HG03565 (cell line): Measurements from ENCODE around the gene SCNN1B.
"Not testable (repeated sequence)": the region's sequence is repeated elsewhere in the genome, so short reads cannot be mapped to it uniquely, and the experiment has no call there.

Experiments used
- ATAC-seq: cut with Tn5 transposase; IDR thresholded peaks from one replicate; pipeline ENCODE4 v1.9.1; 2021; ENCODE audit warnings: mild to moderate bottlenecking, moderate library complexity; ENCODE audit not compliant: unreplicated experiment

The SCNN1B gene

DNA sequence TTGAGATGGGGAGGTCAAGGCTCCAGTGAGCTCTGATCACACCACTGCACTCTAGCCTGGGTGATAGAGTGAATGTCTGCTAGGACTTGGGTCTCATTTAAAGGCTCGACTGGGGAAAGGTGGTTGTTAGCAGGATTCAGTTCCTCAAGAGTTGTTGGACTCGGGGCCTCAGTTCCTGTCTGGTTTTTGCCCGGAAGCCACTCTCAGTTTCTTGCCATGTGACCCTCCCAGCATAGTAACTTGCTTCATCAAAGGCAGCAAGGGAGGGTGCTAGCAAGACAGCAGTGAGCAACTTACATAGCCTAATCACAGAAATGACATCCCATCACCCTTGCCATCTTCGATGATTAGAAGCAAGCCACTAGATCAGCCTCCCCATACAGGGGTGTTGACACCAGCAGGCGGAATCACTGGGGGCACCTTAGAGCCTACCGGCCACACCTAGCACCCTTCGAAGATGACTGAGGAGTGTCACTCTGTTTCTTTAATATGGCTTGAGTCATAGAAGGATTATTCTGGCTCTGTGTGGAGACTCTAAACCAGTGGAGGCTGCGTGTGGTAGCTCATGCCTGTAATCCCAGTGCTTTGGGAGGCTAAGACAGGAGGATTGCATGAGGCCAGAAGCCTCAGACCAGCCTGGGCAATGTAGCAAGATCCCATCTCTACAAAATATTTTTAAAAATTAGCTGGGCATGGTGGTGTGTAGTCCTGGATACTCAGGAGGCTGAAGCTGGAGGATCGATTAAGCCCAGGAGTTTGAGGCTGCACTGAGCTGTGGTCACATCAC lies 13.2 kb upstream of the SCNN1B start:
- no peak for ATAC-seq

DNA sequence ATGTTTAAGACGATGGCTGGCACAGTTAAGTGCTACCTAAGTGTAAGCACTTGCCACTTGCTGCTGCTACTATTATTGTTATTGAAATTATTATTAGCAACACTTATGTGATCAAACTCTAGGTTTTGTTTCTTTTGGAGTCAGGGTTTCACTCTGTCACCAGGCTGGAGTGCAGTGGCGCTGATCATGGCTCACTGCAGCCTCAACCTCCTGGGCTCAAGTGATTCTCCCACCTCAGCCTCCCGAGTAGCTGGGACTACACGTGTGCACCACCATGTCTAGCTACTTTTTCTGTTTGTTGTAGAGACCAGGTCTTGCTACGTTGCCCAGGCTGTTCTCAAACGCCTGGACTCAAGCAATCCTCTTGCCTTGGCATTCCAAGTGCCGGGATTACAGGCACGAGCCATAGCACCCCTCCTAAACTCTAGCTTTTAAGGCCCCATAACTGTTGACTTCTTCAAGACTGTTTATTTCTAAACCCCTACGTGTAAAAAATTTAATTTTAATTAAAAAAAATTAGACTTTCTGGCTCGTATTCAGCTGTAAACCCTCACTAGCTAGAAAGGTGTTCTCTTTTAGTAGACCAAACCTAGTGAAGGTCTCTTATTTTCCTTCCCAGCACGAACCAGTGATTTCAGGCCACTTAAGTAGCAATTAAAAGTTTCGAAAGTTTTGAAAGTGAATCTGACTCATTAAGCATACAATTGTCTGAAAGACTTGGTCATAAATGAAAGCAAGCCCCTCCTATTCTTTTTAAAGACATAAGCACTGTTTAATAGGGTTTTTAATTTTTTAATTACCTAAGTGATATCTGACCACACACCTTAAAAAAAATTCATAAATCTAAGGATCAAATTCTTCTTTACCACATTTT lies 11.7 kb upstream of the SCNN1B start:
- no peak for ATAC-seq

DNA sequence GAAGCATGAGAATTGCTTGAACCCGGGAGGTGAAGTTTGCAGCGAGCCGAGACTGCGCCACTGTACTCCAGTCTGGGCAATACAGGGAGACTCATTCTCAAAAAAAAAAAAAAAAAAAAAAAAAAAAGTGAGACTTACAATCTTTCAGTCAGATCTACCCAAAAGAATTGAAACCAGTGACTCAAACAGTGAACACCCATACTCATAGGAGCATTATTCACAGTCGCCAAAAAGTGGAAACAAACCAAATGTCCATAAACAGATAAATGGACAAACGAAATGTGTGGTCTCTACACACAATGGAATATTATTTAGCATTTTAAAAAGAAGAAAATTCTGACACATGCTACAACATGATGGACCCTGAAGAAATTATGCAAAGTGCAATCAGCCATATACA lies 9.1 kb upstream of the SCNN1B start:
- peak; percentile 54 for ATAC-seq

DNA sequence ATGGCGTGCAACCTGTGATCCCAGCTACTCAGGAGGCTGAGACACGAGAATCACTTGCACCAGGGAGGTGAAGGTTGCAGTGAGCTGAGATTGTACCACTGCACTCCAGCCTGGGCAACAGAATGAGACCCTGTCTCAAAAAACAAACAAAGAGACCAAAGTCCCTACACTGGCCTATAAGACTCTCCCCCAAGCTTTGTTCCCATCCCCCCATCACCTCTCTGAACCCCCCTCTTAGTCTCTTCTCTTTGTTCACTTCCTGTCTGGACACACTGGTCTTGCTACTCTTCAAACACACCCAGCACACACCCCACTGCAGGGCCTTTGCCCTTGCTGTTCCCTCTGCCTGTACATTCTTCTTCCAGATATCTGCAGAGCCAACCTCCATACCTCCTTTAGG lies 7.8 kb upstream of the SCNN1B start:
- no peak for ATAC-seq

DNA sequence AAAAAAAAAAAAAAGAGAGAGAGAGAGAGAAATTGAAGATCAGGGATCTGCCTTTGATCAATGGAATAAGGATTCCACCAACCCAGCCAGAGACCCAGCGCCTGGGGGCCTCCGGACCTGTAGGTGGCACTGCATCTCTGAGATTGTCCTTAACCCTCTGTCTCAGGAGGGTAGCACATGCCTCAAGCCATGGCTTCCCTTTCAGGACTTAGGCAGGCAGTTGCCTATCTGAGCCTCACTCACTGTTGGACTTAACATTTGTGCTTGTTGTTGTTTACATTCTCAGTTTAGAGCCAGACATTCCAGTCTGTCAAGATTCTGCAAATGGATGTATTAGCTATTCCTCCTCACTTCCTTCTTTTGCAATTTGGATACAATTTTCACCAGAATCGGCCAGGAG lies 5.1 kb upstream of the SCNN1B start:
- no peak for ATAC-seq

DNA sequence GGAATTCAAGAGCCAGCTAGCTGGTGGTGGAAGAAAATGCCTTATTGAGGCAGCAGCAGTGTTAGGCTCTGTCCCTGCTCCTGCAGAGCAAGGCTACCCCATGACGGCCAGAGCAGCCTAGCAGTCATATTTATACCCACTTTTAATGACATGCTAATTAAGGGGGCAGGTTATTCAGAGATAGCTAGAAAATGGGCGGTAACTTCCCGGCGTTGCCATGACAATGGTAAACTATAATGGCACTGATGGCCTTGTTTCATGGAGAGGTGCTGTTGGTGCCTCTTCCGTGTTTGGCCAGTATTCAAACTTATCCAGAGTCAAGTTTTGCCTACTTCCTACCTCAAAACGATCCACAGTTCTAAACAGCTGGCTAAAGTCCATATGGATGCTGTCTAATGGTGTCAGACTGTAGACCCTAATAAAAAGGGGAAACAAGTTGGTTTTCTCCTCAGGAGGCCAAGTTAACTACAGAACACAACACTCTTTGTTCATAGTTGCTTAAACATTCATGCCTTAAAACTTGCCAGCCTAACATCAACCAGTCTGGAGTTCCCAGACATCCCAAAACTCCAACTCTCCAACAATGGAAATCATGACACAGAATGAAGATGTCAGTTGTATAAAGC lies 3.7 kb upstream of the SCNN1B start:
- no peak for ATAC-seq

DNA sequence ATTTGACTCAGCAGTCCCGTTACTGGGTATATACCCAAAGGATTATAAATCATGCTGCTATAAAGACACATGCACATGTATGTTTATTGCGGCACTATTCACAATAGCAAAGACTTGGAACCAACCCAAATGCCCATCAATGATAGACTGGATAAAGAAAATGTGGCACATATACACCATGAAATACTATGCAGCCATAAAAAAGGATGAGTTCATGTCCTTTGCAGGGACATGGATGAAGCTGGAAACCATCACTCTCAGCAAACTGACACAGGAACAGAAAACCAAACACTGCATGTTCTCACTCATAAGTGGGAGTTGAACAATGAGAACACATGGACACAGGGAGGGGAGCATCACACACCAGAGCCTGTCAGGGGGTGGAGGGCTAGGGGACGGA lies 2.3 kb upstream of the SCNN1B start:
- not testable (repeated sequence) for ATAC-seq

DNA sequence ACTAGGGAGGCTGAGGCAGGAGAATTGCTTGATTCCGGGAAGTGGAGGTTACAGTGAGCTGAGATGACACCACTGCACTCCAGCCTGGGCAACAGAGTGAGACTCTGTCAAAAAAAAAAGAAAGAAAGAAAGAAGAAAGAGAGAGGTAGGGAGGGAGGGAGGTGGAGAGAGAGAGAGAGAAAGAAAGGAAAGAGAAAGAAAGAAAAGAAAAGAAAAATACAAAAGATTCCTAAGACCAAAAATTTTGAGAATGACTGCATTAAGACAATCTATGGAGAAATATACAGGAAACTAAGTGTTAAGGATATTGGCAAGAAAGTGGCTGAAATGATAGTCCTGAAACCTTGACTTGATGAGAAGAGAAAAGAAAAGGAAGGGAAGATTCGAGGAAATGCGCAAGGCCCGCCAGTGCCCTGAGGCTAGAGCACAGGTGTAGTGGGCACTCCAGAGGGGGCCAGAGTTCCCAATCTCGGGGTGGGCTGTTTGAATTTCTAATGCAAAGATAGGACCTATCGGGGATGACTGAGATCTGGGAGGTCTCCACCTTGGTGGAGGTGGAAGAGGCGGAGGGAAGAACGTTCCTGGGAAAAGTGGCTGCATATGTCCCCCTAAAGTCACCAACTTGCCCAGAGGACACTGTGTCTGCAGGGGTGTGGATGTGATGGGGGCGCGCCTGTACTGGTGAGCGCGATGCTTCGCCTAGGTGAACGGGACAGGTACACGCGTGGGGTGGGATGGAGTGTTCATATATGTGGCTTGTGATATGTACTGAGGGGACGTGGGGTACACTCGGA lies 654 bp upstream of the SCNN1B start:
- no peak for ATAC-seq

DNA sequence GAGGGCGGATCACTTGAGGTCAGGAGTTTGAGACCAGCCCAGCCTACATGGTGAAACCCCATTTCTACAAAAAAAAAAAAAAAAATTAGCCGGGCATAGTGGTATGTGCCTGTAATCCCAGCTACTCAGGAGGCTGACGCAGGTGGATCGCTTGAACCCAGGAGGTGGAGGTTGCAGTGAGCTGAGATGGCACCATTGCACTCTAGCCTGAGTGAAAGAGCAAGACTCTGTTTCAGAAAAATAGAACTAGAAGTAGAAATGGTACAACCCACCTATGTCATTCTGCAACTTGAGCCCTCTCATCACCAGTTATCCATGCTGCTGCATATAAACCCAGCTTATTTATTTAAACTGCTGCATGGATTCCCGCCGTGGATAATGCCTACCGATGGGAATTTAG lies 1.6 kb downstream of the SCNN1B start:
- no peak for ATAC-seq

DNA sequence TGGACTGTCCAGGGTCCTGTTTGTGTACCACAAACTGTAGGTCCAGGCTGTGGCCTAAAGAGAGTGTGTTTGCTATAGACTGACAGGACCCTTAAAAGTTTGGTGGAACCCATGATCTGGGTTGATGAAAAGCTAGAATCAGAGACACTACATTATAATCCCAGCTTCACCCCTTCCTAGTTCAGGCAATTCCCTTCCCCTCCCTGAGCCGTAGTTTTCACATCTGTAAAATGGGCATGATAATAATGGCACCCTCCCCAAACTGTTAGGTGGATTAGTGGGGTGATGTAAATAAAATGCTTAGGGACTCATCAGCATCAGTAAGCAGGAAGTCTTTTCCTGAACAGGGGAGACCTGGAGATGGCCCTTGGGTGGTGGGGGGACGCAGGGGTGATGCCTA lies 2.5 kb downstream of the SCNN1B start:
- ATAC-seq = no peak

DNA sequence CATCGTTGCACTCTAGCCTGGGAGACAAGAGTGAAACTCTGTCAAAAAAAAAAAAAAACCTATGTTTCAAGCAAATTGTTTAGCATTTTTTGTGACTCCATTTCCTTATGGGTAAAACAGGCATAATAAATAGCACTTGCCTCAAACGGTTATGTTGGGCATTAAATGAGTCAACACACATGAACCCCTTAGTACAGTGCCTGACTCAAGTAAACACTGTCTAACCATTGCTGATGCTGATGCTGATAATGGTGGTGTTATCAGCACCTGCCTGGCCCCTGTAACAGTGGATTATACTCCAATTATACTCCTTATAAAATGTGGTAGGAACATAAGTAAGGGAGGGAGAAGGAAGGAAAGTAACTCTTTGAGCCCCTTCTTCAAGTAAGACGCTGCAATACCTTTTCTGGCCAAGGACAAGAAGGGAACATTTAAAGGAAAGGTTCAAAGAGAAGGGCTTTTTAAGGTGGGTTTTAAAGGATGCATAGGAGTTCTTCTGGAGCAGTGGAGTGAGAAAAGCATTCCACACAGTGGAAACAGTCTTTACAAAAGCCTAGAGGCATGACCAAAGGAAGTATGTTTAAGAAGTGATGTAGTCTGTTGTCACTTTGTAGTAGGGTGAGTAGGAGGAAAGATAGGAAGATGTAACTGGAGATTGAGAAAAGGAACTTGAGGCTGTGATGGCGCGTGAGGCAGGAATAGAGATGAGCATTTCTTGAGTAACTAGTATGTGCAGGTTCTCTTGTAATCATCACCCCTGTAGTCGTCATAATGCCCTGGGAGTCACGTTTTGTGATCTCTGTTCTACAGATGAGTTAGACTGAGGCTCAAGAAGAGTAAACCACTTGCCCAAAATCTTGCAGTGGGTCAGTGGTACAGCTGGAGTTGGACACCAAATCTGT lies 4.3 kb downstream of the SCNN1B start:
- no peak for ATAC-seq

DNA sequence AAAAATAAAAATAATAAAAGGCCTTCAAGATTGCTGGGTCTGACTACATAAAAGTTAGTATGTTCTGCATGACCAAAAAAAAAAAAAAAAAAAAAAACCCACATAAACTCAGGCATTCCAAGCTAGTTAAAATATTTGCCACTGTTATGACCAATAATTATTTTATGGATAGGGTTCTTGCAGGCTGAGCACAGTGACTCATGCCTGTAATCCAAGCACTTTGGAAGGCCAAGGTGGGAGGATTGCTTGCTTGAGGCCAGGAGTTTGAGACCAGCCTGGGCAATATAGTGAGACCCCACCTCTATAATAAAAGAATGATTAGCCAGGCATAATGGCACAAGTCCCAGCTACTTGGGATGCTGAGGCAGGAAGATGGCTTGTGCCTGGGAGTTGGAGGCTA lies 8.1 kb downstream of the SCNN1B start:
- ATAC-seq = no peak

DNA sequence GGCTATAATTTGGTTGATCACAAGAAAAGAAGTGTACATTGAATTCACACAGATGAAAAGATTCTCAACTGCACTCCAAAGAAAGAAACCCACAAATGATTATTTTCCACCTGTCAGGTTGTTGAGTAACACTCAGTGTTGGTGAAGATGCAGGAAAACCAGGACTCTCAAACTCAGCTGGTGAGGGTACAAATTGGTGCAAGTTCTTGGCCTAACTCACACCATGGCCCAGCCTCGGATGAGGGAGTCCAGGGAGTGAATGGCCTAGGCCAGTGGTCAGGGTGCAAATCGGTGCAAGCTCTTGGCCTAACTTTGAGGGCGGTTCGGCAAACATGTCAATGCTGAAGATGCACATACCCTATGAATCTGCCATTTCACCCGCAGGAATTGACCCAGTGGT lies 8.6 kb downstream of the SCNN1B start:
- ATAC-seq = no peak

DNA sequence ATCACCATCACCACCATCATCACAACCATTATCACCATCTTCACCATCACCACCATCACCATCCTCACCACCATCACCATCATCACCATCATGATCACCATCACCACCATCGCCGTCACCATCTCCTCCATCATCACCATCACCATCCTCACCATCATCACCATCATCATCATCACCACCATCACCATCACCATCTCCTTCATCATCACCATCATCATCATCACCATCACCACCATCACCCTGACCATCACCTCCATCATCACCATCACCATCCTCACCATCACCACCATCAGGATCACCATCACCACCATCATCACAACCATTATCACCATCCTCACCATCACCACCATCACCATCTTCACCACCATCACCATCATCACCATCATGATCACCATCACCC lies 14.1 kb downstream of the SCNN1B start:
- ATAC-seq = no peak

DNA sequence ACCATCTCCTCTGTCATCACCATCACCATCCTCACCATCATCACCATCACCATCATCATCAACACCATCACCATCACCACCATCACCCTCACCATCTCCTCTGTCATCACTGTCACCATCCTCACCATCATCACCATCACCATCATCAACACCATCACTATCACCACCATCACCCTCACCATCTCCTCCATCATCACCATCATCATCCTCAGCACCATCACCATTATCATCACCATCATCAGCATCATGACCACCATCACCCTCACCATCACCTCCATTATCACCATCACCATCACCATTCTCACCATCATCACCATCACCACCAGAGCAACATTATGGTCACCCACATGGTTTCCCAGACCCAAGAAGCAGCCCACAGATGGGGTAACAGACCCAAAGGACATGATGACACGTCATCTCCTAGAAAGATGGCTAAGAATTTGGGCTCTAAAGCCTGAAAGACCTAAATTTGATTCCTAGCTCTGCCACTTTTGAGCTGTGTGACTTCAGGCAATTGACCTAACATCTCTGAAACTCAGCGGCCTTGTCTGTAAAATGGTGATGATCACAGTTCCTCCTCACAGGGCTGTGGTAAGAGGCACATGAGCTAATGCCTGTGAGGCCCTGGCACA lies 14.6 kb downstream of the SCNN1B start:
- no peak for ATAC-seq

DNA sequence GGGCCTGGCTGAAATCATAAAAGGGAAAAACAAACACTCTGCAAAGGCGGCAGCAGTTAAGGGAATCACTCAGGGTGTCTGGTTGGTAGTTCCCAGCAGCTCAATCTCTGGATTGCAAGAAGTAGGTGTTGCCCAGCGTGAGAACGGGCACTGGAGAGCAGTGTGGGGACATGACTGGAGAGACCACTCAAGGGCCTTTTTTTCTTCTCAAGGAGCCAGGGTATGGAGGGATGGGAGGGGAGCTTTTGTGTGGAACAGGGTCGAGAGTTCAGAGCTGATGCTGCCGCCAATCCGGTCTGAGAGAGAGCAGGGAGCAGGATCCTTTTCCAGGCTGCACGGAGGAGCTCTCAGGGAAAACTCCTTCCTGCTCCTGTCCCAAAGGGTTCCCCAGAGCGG lies 15.2 kb downstream of the SCNN1B start:
- ATAC-seq = no peak

DNA sequence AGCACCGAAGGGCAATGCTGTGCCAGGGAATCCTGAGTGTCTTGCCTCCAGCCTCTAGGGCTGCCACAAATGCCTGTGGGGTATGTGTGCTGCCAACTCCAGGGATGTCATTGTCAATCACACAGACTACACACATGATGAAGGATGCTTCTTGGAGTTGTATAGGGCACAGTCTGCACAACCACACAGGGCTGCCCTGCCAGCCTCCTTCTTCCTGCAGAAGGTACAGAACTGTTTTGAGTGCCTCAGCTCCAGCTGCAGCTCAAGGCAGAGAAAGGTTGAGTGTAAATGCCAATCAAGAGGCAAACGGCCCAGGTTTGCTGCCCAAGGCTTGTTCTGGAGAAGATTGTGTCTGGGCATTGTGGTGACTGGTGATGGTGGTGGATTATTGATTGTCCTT lies 15.6 kb downstream of the SCNN1B start:
- no peak for ATAC-seq

DNA sequence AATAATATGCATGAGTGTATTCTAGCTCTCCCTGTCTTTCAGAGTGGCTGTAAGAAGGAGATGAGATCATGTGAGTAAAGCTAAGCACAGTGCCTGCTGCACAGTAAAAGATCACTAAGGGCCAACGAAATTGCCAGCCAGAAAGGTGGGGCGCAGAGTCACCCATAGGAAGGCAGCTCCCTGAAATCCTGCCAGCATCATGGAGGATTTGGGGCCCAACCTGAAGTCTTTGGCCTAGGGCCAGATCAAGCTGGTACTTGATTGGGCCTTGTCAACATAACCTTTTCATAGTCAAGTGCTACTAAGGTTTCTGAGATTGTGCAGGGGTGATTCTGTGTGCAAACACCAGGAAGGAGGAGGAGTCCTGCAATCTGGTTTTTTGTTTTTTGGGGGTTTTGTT lies 16.5 kb downstream of the SCNN1B start:
- ATAC-seq = no peak

DNA sequence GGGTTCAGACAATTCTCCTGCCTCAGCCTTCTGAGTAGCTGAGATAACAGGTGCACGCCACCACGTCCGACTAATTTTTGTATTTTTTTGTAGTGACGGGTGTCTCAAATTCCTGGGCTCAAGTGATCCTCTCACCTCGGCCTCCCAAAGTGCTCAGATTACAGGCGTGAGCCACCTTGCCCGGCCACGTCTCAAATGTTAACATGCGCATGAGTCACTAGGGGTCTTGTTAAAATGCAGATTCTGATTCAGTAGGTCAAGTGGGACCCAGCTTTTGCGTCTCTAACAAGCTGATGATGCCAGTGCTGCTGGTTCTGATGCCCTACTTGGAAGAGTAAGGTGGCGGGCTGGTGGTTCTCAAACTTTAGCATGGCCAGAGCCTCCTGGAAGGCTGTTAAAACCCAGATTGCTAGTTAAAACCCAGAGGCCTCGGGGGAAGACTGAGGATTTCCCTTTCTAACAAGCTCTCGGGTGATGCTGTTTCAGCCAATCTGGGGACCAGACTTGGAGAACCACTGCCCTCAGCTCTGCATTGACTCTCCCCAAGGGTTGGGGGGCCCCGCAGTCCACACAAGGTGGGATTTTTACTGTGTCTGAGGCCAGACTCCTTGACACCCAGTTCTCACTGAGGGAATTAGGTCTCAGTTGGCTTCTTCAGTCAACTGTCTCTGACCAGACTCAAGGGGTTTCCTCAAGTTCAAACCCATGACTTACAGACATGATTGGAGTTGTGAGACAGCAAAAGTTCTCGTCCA lies 17.9 kb downstream of the SCNN1B start:
- ATAC-seq = no peak
